Suprapubic skin (tissue), 4 donors: Measurements from ENCODE around the gene GAK.

Experiments
- CTCF ChIP-seq, 2 donors: fragments of 200-600 bp in 1 of 2; fragments of 450-650 bp in 1 of 2; sonication (generic) in 1 of 2; IDR thresholded peaks; one replicate each; pipeline ENCODE4 v1.5.1; 2016 to 2019; ENCODE audit warnings: antibody characterized with exemption in 2 of 2, mild to moderate bottlenecking in 1 of 2, moderate library complexity in 1 of 2
- POLR2A ChIP-seq, 2 donors: fragments of 450-650 bp; IDR thresholded peaks; one replicate each; pipeline ENCODE4 v1.6.1; 2017; ENCODE audit warnings: antibody characterized with exemption in 2 of 2, mild to moderate bottlenecking in 2 of 2, moderate library complexity in 2 of 2
- POLR2AphosphoS5 ChIP-seq, 3 donors: sonication (generic); formaldehyde crosslinking; IDR thresholded peaks; one replicate each; pipeline ENCODE4 v1.6.1; 2017; ENCODE audit warnings: antibody characterized with exemption in 3 of 3

- TF ChIP-seq CTCF (IDR thresholded peaks at IDR 0.05) (no peak), POLR2A (IDR thresholded peaks at IDR 0.05) (no peak), POLR2AphosphoS5 (IDR thresholded peaks at IDR 0.05) (no peak)
Measured at GRCh38 chr4:930827-931193, 1.3 kb downstream of the GAK start.
